Bronchial epithelial cell (primary cell): Measurements from ENCODE around the gene EYS. TPM values are rescaled to one million over a fixed set of nuclear protein-coding genes. Genes with fewer than 3 reads are reported as not detected.
A peak's percentile ranks its signal among the peaks of the same experiment; 100 is the strongest.

Experiments used
- DNase-seq: peaks from one replicate; pipeline ENCODE4 v3.0.0-alpha.2; 2010; ENCODE audit warnings: low read depth
- FAIRE-seq: peaks from 2 replicates; lab custom pipeline; 2011; peaks lifted over from hg19 to GRCh38; lab: Jason Lieb, UNC
- H3K27me3 ChIP-seq: 2 replicates; pipeline ENCODE4 v1.5.1; 2011; ENCODE audit warnings: low read length; ENCODE audit not compliant: control insufficient read depth, insufficient read depth
- H3K36me3 ChIP-seq: 2 replicates; pipeline ENCODE4 v1.5.1; 2011; ENCODE audit warnings: low read length; ENCODE audit not compliant: control insufficient read depth, insufficient read depth
- H3K4me3 ChIP-seq: 2 replicates; pipeline ENCODE4 v1.5.1; 2011; ENCODE audit warnings: mild to moderate bottlenecking, low read depth, low read length, control low read depth
- CTCF ChIP-seq: IDR thresholded peaks from 2 replicates; pipeline ENCODE4 v1.5.1; 2011; ENCODE audit warnings: mild to moderate bottlenecking, moderate library complexity, low read length, control low read depth, inconsistent platforms; ENCODE audit not compliant: insufficient read depth, severe bottlenecking
- total RNA-seq: library from RNA; depleted of rRNA; stranded (reverse); fragments of >200 nt; gene quantifications from 2 replicates; pipeline ENCODE4 v1.2.1, GENCODE V29; 2014

EYS gene
- total RNA-seq, 1 donor from 2014 or later, result 0.53 TPM

- no peaks in the 10 kb centered on the region for H3K36me3 ChIP-seq
- DNase-seq (no peak), FAIRE-seq (no peak)
- no peak for TF ChIP-seq CTCF
- H3K27me3 ChIP-seq, result no peaks in the 10 kb centered on the region
- no peak overlapping the region for H3K4me3 ChIP-seq
These were observed 969.6 kb downstream of the EYS start for GRCh38 chr6:64737418-64737817.

GRCh38 chr6:64736421-64736950 lies 970.5 kb downstream of the EYS start:
- H3K36me3 ChIP-seq, result no peaks in the 10 kb centered on the region
- no peak for TF ChIP-seq CTCF
- H3K27me3 ChIP-seq, result no peaks in the 10 kb centered on the region
- FAIRE-seq, result no peak
- DNase-seq, result no peak
- no peak overlapping the region for H3K4me3 ChIP-seq

- no peaks in the 10 kb centered on the region for H3K36me3 ChIP-seq
- no peak overlapping the region for H3K4me3 ChIP-seq
- DNase-seq, result no peak
- H3K27me3 ChIP-seq, result no peaks in the 10 kb centered on the region
- peak; percentile 68 for FAIRE-seq
- no peak for TF ChIP-seq CTCF
These were observed 973.6 kb downstream of the EYS start for GRCh38 chr6:64733433-64733832.

GRCh38 chr6:64732888-64733287 lies 974.1 kb downstream of the EYS start:
- FAIRE-seq (no peak), DNase-seq (peak; percentile 12)
- H3K4me3 ChIP-seq, result no peak overlapping the region
- TF ChIP-seq CTCF, result peak; percentile 3
- H3K27me3 ChIP-seq, result no peaks in the 10 kb centered on the region
- no peaks in the 10 kb centered on the region for H3K36me3 ChIP-seq

GRCh38 chr6:64729522-64729921 lies 977.5 kb downstream of the EYS start:
- DNase-seq (no peak), FAIRE-seq (no peak)
- Histone ChIP-seq H3K4me3 (no peak overlapping the region), H3K27me3 (no peaks in the 10 kb centered on the region), H3K36me3 (no peaks in the 10 kb centered on the region)
- TF ChIP-seq CTCF, result no peak

- H3K36me3 ChIP-seq, result no peaks in the 10 kb centered on the region
- no peak for TF ChIP-seq CTCF
These were observed 980.0 kb downstream of the EYS start for GRCh38 chr6:64727075-64727474.

More at GRCh38 chr6:64727075-64727474, 980.0 kb downstream of the EYS start:
- DNase-seq, result no peak
- Histone ChIP-seq H3K4me3 (no peak overlapping the region), H3K27me3 (no peaks in the 10 kb centered on the region)
- FAIRE-seq, result no peak
